HepG2 (cell line): ENCODE measurements around the gene RGS14. TPM values are rescaled to one million over a fixed set of nuclear protein-coding genes. Genes with fewer than 3 reads are reported as not detected.

Source experiments
- ATAC-seq: fragments of 200-7000 bp; cut with Tn5 transposase; 3 replicates; pipeline ENCODE4 v1.9.1; 2020; ENCODE audit warnings: mild to moderate bottlenecking, moderate library complexity
- BruUV-seq: library from RNA; stranded (reverse); fragments of 400-500 nt; replicated peaks from 2 replicates; lab custom pipeline; 2021; lab: Mats Ljungman, UMichigan
- CTCF ChIA-PET: fragments of 300-600 bp; formaldehyde crosslinking; extraction: SDS; loops from one replicate; lab custom pipeline; 2021; ENCODE audit warnings: low total read pairs, inconsistent platforms, low intra/inter-chr PET ratio; lab: Yijun Ruan, JAX
- POLR2A ChIA-PET: fragments of 350-600 bp; sonication (Branson Sonifier 250); formaldehyde crosslinking; loops from one replicate; lab custom pipeline; 2020; ENCODE audit warnings: antibody characterized with exemption, inconsistent platforms; lab: Yijun Ruan, JAX
- DNase-seq: peaks from one replicate; pipeline ENCODE4 v3.0.0-alpha.2; 2015; ENCODE audit warnings: low spot score
- FAIRE-seq: peaks from 3 replicates; lab custom pipeline; 2011; peaks lifted over from hg19 to GRCh38; lab: Jason Lieb, UNC
- H2AFZ ChIP-seq: one replicate; pipeline ENCODE4 v1.6.1; 2011; ENCODE audit warnings: low read length, inconsistent platforms
- H3K27ac ChIP-seq: fragments of 300-600 bp; 3 replicates; pipeline ENCODE4 v1.8.0; 2011; ENCODE audit warnings: mixed run types, mild to moderate bottlenecking, mixed read lengths, low read length, inconsistent platforms; ENCODE audit not compliant: insufficient read depth; ENCODE audit errors: extremely low read length
- H3K27me3 ChIP-seq, 2 experiments: fragments of 200-600 bp in 1 of 2; 2 replicates in 1 of 2; 3 replicates in 1 of 2; pipeline versions ENCODE4 v1.6.0 to v1.8.0; 2011; ENCODE audit warnings: low read length in 2 of 2, mild to moderate bottlenecking in 2 of 2, moderate library complexity in 2 of 2, inconsistent platforms in 1 of 2; ENCODE audit not compliant: insufficient read depth in 2 of 2, control insufficient read depth in 1 of 2
- H3K36me3 ChIP-seq, 2 experiments: fragments of 200-600 bp in 1 of 2; replicated peaks in 1 of 2; 2 replicates in 1 of 2; 3 replicates in 1 of 2; pipeline versions ENCODE4 v1.5.1 to v1.8.0; 2011; ENCODE audit warnings: low read length in 2 of 2, inconsistent platforms in 1 of 2; ENCODE audit not compliant: insufficient read depth in 2 of 2, control insufficient read depth in 1 of 2
- H3K4me1 ChIP-seq: 2 replicates; pipeline ENCODE4 v1.5.1; 2012; ENCODE audit warnings: low read length, inconsistent platforms; ENCODE audit not compliant: insufficient read depth
- H3K4me2 ChIP-seq: 2 replicates; pipeline ENCODE4 v1.6.0; 2011; ENCODE audit warnings: low read depth, low read length, inconsistent platforms
- H3K4me3 ChIP-seq, 3 experiments: fragments of 200-600 bp in 1 of 3; sonication (generic), shearing (Covaris generic) in 1 of 3; replicated peaks in 1 of 3; 2 replicates each; pipeline ENCODE4 v1.5.1; 2011 to 2016; ENCODE audit warnings: low read length in 3 of 3, inconsistent platforms in 2 of 3, low read depth in 2 of 3, mild to moderate bottlenecking in 2 of 3, control low read depth in 1 of 3, mixed read lengths in 1 of 3; ENCODE audit not compliant: insufficient read depth in 1 of 3
- H3K79me2 ChIP-seq: one replicate; pipeline ENCODE4 v1.6.1; 2011; ENCODE audit warnings: low read length, inconsistent platforms; ENCODE audit not compliant: insufficient read depth
- H3K9ac ChIP-seq: 2 replicates; pipeline ENCODE4 v1.6.0; 2011; ENCODE audit warnings: mild to moderate bottlenecking, low read depth, low read length, inconsistent platforms; ENCODE audit not compliant: insufficient read depth
- H3K9me3 ChIP-seq: 2 replicates; pipeline ENCODE4 v1.5.1; 2012; ENCODE audit warnings: mild to moderate bottlenecking, low read length
- H4K20me1 ChIP-seq: 2 replicates; pipeline ENCODE4 v1.6.0; 2011; ENCODE audit warnings: inconsistent platforms, mild to moderate bottlenecking, low read length, moderate library complexity; ENCODE audit not compliant: insufficient read depth
- ATF7 ChIP-seq, 2 experiments: fragments of 450-650 bp in 1 of 2; sonication (generic) in 1 of 2; formaldehyde crosslinking in 1 of 2; IDR thresholded peaks; 2 replicates each; pipeline versions ENCODE4 v1.4.0 to v1.6.1; 2016 to 2020; ENCODE audit warnings: antibody characterized with exemption in 1 of 2, mild to moderate bottlenecking in 1 of 2, missing genetic modification reagents in 1 of 2
- CENPBD1 ChIP-seq: sonication (generic); formaldehyde crosslinking; IDR thresholded peaks from 2 replicates; pipeline ENCODE4 v1.8.0; 2022; ENCODE audit warnings: missing genetic modification reagents, low read depth, mild to moderate bottlenecking, borderline replicate concordance
- KLF16 ChIP-seq, 2 experiments: sonication (generic) in 1 of 2; formaldehyde crosslinking in 1 of 2; IDR thresholded peaks; 2 replicates each; pipeline versions ENCODE4 v1.6.1 to v1.8.0; 2016 to 2023; ENCODE audit warnings: missing genetic modification reagents in 2 of 2, missing compliant biosample characterization in 1 of 2
- U2AF2 ChIP-seq: fragments of 200-400 bp; formaldehyde crosslinking; IDR thresholded peaks from 2 replicates; pipeline ENCODE4 v1.6.1; 2017; ENCODE audit warnings: low read depth, mild to moderate bottlenecking, low read length
- ZFP36L2 ChIP-seq: sonication (generic); formaldehyde crosslinking; IDR thresholded peaks from 2 replicates; pipeline ENCODE4 v1.4.0; 2020; ENCODE audit warnings: missing genetic modification reagents
- ZFP37 ChIP-seq: sonication (generic); formaldehyde crosslinking; IDR thresholded peaks from 2 replicates; pipeline ENCODE4 v1.4.0; 2020; ENCODE audit warnings: missing genetic modification reagents, borderline replicate concordance
- ZNF333 ChIP-seq: sonication (generic); formaldehyde crosslinking; IDR thresholded peaks from 2 replicates; pipeline ENCODE4 v1.4.0; 2020; ENCODE audit warnings: mild to moderate bottlenecking, missing genetic modification reagents, borderline replicate concordance
- ZNF430 ChIP-seq: sonication (generic); formaldehyde crosslinking; IDR thresholded peaks from 2 replicates; pipeline ENCODE4 v1.9.0; 2021; ENCODE audit warnings: mild to moderate bottlenecking, missing genetic modification reagents
- ZNF570 ChIP-seq: sonication (generic); formaldehyde crosslinking; IDR thresholded peaks from 2 replicates; pipeline ENCODE4 v1.4.0; 2020; ENCODE audit warnings: mild to moderate bottlenecking, missing genetic modification reagents, borderline replicate concordance
- ZNF883 ChIP-seq: sonication (generic); formaldehyde crosslinking; IDR thresholded peaks from 2 replicates; pipeline ENCODE4 v1.5.1; 2020; ENCODE audit warnings: mild to moderate bottlenecking, missing genetic modification reagents; ENCODE audit errors: not compliant biosample characterization
- WGBS: methylation state at CpG from one replicate; pipeline ENCODE4 v1.1.6; 2017; ENCODE audit warnings: low lambda C conversion rate; 5-methylcytosine and 5-hydroxymethylcytosine counted together
- in situ Hi-C: cut with HindIII; loops from 2 replicates; pipeline ENCODE4 v1.10.0; 2017; ENCODE audit warnings: low pct_unique_long_range_greater_than_20kb; ENCODE audit not compliant: extremely low pct_ligation_motif_present
- intact Hi-C: fragments of 100-400 bp; cut with micrococcal nuclease; formaldehyde crosslinking; loops from one replicate; pipeline ENCODE4 v1.10.0; 2022; ENCODE audit not compliant: unreplicated experiment
- polyA plus RNA-seq, 8 experiments: library from polyadenylated mRNA; depleted of rRNA in 3 of 8; stranded (reverse) in 7 of 8; unstranded in 1 of 8; fragments of >200 nt; fragmentation: Illumina TruSeq in 4 of 8; extraction: Trizol in 4 of 8; gene quantifications; 2 replicates each; pipeline versions ENCODE4 v1.2.1 to v1.2.3, GENCODE V29; 2011 to 2016; ENCODE audit warnings: low read depth in 4 of 8, missing spikeins in 1 of 8, mixed read lengths in 1 of 8; ENCODE audit not compliant: insufficient read depth in 1 of 8
- total RNA-seq, 5 experiments: library from RNA; depleted of rRNA; stranded (reverse); fragments of >200 nt; fragmentation: Illumina TruSeq; extraction: Trizol; gene quantifications; 2 replicates each; pipeline ENCODE4 v1.2.3, GENCODE V29; 2016; ENCODE audit warnings: low read depth in 1 of 5
- TF ChIP-seq, protein P1 (sequence below): sonication (generic); formaldehyde crosslinking; IDR thresholded peaks from 2 replicates; pipeline ENCODE4 v1.4.0; 2020; ENCODE audit warnings: missing genetic modification reagents, mild to moderate bottlenecking, borderline replicate concordance
- TF ChIP-seq, protein P2 (sequence below): sonication (generic); formaldehyde crosslinking; IDR thresholded peaks from 2 replicates; pipeline ENCODE4 v1.4.0; 2020; ENCODE audit warnings: missing genetic modification reagents
- TF ChIP-seq, protein P3 (sequence below), 2 experiments: sonication (generic) in 1 of 2; formaldehyde crosslinking in 1 of 2; IDR thresholded peaks; 2 replicates each; pipeline versions ENCODE4 v1.5.1 to v1.6.1; 2011 to 2020; ENCODE audit warnings: borderline replicate concordance in 1 of 2, low read depth in 1 of 2, low read length in 1 of 2, mild to moderate bottlenecking in 1 of 2, missing genetic modification reagents in 1 of 2, moderate library complexity in 1 of 2

Gene RGS14
- total and polyA plus RNA-seq, 2 of the 13 experiments (the other 11 are each of a cell fraction or from before 2014, with no cell fraction given): 11.1 to 17.2 TPM

DNA sequence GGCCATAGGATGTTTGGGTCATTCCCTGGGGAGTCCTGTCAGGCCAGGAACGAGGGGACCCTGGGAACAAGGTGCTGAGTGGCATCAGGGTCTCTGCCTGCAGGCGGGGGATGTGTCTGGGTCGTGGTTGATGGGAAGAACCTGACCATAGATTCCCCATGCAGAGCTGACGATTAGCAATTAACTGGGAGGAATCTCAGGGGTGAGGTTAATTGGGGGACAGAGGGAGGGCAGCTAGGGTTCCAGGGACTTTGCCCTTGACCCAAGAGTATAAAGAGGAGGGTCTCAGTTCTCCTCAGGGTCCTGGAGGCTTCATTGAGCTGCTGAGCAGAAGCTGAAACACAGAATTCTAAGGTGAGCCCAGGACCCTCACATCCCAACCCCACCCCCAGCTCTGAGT, 26.4 kb downstream of the RGS14 start, which contains the start of gene SLC34A1:
SLC34A1 (plus strand) TSS at position 301 of the 400 bp plus-strand sequence. CDS start 1,308 bp downstream, outside the sequence.
- no peak within 1 kb of the TSS for H3K9ac ChIP-seq
- in situ Hi-C loops (no loop called here), intact Hi-C loops (no loop called here)
- no peak for FAIRE-seq
- no peaks in the 10 kb centered on the region for H4K20me1 ChIP-seq
- no peak for DNase-seq
- H2AFZ ChIP-seq: no peak within 1 kb of the TSS
- TF ChIP-seq CENPBD1 (CRISPR knock-in tag) (no peak), U2AF2 (no peak), KLF16 (CRISPR knock-in tag; IDR thresholded peaks at IDR 0.05) (no peak), ZFP37 (CRISPR knock-in tag) (no peak), ZNF430 (CRISPR knock-in tag) (no peak), ZNF570 (no peak), ZNF883 (CRISPR knock-in tag) (no peak), ZNF333 (no peak), ZFP36L2 (no peak), ATF7 (IDR thresholded peaks at IDR 0.05) (no peak), ATF7 (CRISPR knock-in tag; IDR thresholded peaks at IDR 0.05) (no peak)
- TF ChIP-seq, protein P1, sequence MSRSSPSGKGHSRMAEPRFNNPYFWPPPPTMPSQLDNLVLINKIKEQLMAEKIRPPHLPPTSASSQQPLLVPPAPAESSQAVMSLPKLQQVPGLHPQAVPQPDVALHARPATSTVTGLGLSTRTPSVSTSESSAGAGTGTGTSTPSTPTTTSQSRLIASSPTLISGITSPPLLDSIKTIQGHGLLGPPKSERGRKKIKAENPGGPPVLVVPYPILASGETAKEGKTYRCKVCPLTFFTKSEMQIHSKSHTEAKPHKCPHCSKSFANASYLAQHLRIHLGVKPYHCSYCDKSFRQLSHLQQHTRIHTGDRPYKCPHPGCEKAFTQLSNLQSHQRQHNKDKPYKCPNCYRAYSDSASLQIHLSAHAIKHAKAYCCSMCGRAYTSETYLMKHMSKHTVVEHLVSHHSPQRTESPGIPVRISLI (CRISPR knock-in tag): no peak
- TF ChIP-seq, protein P2, sequence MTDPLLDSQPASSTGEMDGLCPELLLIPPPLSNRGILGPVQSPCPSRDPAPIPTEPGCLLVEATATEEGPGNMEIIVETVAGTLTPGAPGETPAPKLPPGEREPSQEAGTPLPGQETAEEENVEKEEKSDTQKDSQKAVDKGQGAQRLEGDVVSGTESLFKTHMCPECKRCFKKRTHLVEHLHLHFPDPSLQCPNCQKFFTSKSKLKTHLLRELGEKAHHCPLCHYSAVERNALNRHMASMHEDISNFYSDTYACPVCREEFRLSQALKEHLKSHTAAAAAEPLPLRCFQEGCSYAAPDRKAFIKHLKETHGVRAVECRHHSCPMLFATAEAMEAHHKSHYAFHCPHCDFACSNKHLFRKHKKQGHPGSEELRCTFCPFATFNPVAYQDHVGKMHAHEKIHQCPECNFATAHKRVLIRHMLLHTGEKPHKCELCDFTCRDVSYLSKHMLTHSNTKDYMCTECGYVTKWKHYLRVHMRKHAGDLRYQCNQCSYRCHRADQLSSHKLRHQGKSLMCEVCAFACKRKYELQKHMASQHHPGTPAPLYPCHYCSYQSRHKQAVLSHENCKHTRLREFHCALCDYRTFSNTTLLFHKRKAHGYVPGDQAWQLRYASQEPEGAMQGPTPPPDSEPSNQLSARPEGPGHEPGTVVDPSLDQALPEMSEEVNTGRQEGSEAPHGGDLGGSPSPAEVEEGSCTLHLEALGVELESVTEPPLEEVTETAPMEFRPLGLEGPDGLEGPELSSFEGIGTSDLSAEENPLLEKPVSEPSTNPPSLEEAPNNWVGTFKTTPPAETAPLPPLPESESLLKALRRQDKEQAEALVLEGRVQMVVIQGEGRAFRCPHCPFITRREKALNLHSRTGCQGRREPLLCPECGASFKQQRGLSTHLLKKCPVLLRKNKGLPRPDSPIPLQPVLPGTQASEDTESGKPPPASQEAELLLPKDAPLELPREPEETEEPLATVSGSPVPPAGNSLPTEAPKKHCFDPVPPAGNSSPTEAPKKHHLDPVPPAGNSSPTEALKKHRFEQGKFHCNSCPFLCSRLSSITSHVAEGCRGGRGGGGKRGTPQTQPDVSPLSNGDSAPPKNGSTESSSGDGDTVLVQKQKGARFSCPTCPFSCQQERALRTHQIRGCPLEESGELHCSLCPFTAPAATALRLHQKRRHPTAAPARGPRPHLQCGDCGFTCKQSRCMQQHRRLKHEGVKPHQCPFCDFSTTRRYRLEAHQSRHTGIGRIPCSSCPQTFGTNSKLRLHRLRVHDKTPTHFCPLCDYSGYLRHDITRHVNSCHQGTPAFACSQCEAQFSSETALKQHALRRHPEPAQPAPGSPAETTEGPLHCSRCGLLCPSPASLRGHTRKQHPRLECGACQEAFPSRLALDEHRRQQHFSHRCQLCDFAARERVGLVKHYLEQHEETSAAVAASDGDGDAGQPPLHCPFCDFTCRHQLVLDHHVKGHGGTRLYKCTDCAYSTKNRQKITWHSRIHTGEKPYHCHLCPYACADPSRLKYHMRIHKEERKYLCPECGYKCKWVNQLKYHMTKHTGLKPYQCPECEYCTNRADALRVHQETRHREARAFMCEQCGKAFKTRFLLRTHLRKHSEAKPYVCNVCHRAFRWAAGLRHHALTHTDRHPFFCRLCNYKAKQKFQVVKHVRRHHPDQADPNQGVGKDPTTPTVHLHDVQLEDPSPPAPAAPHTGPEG (CRISPR knock-in tag): no peak
- TF ChIP-seq, protein P3, sequence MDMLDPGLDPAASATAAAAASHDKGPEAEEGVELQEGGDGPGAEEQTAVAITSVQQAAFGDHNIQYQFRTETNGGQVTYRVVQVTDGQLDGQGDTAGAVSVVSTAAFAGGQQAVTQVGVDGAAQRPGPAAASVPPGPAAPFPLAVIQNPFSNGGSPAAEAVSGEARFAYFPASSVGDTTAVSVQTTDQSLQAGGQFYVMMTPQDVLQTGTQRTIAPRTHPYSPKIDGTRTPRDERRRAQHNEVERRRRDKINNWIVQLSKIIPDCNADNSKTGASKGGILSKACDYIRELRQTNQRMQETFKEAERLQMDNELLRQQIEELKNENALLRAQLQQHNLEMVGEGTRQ (IDR thresholded peaks at IDR 0.05; ENCODE audit: low read depth, low read length): no peak
- TF ChIP-seq, protein P3 (CRISPR knock-in tag; IDR thresholded peaks at IDR 0.05; ENCODE audit: borderline replicate concordance): no peak
- H3K4me3 ChIP-seq: 0 out of 6 replicates have a peak within 1 kb of the TSS, but pooled peaks of 1 of the 3 experiments have one; percentile 9
- ChIA-PET CTCF (no interaction called here), POLR2A (interaction anchor here (3.0 kb wide), 1 partner anchor 12 kb away, joined by 19 read pairs; no protein-coding TSS in a partner anchor)
- H3K27ac ChIP-seq: no peak within 1 kb of the TSS
- peak within 1 kb of the TSS; percentile 5; the same call in 1 of the 2 replicates for H3K4me2 ChIP-seq
- H3K9me3 ChIP-seq: no peaks in the 10 kb centered on the region
- WGBS: 25% methylated on average over 4 of the region's 4 CpGs
- peaks cover 8 to 28% of the 10 kb centered on the region in 2 experiments; a peak in 4 of 5 replicates for H3K27me3 ChIP-seq
- peaks cover 62% of the 10 kb centered on the region for H3K4me1 ChIP-seq
- H3K36me3 ChIP-seq: no peaks in the 10 kb centered on the region
- no TSS peak for BruUV-seq
- H3K79me2 ChIP-seq: no peaks in the 10 kb centered on the region
- no peak for ATAC-seq
